GM12801 (cell line): ENCODE data around the gene SEC16A.

ENCODE experiments used
- CTCF ChIP-seq: IDR thresholded peaks from one replicate; pipeline ENCODE4 v1.5.1; 2011; ENCODE audit warnings: control low read depth; ENCODE audit not compliant: insufficient read length; ENCODE audit errors: extremely low read depth

Gene SEC16A

GRCh38 chr9:136403538-136403914 is 79.3 kb downstream of the SEC16A start:
- no peak for TF ChIP-seq CTCF

- no peak for TF ChIP-seq CTCF
Observed at GRCh38 chr9:136402067-136402466, 80.8 kb downstream of the SEC16A start.

GRCh38 chr9:136401173-136401922 is 81.5 kb downstream of the SEC16A start:
- no peak for TF ChIP-seq CTCF

GRCh38 chr9:136400038-136400834 is 82.6 kb downstream of the SEC16A start, which contains the start of gene SNAPC4:
Gene SNAPC4, minus strand, starts transcription at chr9:136400170. Its CDS starts 1,742 bp downstream, at chr9:136398428.
- no peak for TF ChIP-seq CTCF

- TF ChIP-seq CTCF, result no peak
Observed at GRCh38 chr9:136399176-136400037, 83.4 kb downstream of the SEC16A start.

GRCh38 chr9:136398286-136398685 is 84.6 kb downstream of the SEC16A start:
- no peak for TF ChIP-seq CTCF

GRCh38 chr9:136397643-136398042 is 85.2 kb downstream of the SEC16A start:
- no peak for TF ChIP-seq CTCF
